SKM-1 treated with dmso at 0.1 percent for 144 hours (cell line): ENCODE measurements around the gene HIRA.
"Not testable (repeated sequence)": the region's sequence is repeated elsewhere in the genome, so short reads cannot be mapped to it uniquely, and the experiment has no call there.

Source experiments
- DNase-seq: peaks from one replicate; lab custom pipeline; 2025; ENCODE audit not compliant: unreplicated experiment; lab: John Stamatoyannopoulos, UW

Gene HIRA

GRCh38 chr22:19443544-19444211 is 12.1 kb upstream of the HIRA start:
- DNase-seq = no peak

- no peak for DNase-seq
Observed at GRCh38 chr22:19442166-19442565, 10.6 kb upstream of the HIRA start.

DNA sequence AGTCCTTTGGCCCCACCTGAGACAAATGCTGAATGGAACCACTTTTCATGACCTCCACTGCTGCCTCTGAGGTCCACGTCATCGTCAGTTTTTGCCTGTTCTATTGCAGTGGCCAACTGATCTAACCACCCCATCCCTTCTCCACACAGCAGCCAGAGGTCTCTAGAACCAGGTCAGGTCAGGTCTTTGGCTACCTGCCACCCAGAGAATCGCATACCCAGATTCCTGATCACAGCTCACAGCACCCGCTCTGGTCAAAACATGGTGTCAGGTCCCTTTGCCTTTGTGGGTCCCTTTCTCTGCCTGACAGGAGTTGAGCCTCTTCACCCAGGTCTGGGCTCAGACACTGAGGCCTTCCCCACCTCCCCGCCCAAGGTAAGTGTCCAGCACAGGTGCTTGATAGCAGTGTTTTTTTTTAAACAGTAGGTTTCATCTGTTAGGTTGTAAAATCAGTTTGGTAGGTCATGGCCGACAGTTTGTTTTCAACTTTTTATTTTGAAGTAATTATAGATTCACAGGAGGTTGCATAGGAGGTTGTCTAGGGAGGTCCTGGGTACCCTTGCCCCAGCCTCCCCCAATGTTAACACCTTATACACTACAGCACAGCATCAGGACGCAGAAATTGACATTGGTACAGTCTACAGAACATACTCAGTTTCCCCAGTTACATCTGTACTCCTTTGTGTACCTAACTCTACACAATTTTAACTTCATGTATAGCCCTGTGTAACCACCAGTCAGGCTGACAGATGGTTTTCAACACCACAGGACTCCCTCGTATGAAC is 9.1 kb upstream of the HIRA start:
- no peak for DNase-seq

DNA sequence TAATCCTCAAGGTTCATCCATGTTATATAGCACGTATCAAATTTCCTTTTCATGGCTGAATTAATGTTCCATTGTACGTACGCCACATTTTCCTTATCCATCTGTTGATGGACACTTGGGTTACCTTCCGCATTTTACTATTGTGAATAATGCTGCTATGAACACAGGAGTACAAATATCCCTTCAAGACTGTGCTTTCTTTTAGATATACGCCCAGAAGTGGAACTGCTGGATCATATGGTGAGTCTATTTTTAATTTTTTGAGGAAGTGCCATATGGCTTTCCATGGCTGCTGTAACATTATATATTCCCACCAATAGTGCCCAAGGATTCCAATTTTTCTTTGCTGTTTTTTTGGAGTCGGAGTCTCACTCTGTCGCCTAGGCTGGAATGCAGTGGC is 6.8 kb upstream of the HIRA start:
- no peak for DNase-seq

- DNase-seq = not testable (repeated sequence)
Observed at GRCh38 chr22:19436444-19437161, 5.1 kb upstream of the HIRA start.

DNA sequence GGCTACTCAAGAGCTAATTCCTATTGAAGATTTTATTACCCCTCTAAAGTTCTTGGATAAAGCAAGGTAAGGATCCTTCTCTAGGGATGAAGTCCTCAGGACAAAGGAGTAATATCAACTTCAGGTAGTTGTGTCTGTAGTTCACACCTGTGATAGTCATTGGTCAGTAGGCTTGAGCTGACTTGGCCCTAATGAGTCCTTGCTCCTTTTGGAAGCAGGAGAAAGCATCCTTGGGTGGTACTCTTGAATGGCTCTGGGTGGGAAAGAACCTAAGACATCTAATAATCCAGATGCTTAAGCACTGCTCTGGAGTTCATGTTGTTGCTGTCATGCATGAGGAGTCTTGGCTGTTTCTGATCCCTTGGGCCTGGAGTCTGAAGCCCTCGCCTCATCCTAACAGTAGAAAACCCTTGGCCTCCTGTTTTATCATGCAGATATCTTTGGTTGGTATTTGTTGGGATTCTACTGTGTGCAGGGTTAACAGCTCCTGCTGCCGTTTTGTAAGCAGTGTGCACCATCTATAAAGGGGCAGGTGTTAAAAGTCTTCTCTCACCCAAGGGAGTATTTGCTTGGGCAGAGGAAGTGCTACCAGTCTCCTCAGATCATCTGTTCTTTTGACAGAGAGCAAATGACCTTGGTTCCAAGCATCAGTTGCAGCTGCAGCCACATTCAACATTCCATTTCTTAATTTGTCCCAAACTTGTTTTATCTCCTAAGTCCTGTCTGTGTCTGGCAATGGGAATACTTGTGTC is 3.5 kb upstream of the HIRA start:
- DNase-seq = no peak

DNA sequence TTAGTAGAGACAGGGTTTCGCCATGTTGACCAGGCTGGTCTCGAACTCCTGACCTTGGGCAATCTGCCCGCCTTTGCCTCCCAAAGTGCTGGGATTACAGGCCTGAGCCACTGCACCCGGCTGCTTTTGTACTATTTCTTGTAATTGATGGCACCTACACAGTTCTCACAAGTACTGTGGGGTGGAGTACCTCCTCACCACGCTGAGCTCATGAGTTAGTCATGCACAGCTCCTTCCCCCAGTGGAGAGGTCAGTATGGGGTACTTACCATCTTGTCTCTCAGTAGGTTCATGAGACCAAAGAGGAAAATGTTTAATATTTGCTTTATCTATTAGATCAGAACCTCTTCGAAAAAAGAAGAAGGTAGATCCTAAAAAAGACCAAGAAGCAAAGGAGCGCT is 2.9 kb upstream of the HIRA start:
- DNase-seq = no peak

GRCh38 chr22:19432133-19432851 is 759 bp upstream of the HIRA start, which contains the start of gene MRPL40:
MRPL40 (plus strand) TSS chr22:19432545; CDS start chr22:19432555, 10 bp downstream.
- DNase-seq = peak; percentile 88

GRCh38 chr22:19430890-19431541 is 517 bp downstream of the HIRA start:
- DNase-seq = no peak

GRCh38 chr22:19429950-19430889 is 1.3 kb downstream of the HIRA start:
- DNase-seq = peak; percentile 63

- DNase-seq = no peak
Observed at GRCh38 chr22:19424186-19424500, 7.4 kb downstream of the HIRA start.

- no peak for DNase-seq
Observed at GRCh38 chr22:19422440-19423301, 8.9 kb downstream of the HIRA start.

DNA sequence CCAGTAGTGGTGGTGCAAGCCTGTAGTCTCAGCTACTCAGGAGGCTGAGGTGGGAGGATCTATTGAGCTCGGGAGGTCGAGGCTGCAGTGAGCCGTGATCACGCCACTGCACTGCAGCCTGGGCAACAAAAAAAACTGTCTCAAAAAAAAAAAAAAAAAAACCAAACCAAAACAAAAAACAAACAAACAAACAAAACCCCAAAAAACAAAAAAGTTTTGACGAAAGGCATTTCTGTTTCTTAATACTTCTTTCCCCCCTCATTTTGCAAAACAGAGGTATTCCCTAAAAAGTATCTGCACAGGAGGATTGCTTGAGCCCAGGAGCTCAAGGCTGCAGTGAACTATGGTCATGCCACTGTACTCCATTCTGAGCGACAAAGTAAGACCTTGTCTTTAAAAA is 11.2 kb downstream of the HIRA start:
- DNase-seq = no peak

GRCh38 chr22:19419464-19420178 is 11.9 kb downstream of the HIRA start:
- no peak for DNase-seq

DNA sequence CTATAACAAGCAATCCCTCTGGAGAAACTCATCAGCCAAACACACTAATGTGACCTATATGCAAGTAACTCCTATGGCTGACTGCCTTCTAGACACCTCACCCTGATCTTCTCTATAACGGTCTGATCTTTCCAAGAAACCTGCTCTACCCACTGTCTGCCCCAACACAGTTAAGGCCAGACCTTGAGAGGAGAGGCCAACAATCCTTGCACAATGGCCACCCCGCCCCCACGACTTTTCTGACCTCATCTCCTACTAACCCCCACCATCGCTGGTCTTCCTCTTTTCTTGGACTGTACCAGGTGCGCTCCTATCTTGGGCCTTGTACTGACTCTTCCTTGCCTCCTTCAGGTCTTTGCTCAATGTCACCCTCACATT is 12.5 kb downstream of the HIRA start:
- peak; percentile 71 for DNase-seq

- DNase-seq = no peak
Observed at GRCh38 chr22:19412923-19413322, 18.6 kb downstream of the HIRA start.

DNA sequence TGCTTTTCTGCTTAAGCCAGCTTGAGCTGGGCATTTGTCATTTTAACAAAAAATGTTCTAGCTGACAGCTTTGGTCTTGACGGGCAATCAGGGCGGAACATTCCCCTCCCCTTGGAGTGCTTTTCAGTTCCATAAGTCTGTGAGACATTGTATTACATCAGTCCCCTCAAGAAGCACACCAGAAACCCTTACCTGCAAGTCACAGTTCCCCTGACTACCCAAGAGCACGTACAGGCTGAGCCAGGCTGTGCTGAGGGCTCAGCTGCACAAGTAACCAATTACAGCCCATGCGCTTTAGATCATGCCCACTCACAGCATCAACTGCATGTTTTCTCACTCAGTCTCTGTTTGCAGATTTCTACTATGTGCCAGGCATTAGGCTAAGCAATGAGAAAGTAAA is 19.1 kb downstream of the HIRA start:
- DNase-seq = no peak

DNA sequence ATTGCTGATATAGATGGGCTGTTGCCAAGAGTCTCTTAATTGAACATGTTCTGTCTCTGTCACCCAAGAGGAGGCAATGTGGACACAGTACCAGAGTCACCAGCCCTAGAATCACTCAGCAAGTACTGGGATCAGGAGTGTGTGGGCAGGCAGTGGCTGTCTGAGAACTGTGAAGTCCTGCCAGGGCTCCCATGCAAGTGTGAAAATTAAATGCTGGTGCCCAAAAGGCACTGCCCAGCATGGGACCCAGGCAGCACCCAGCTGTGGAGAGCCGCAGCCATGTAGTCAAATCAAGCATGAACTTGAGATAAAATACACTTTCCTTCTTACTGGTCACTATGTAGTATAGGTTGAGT is 19.9 kb downstream of the HIRA start:
- no peak for DNase-seq
